GM11168 (cell line): ENCODE data around the gene PADI1.

Experiments used
- in situ Hi-C: fragments of 300-500 bp; cut with MboI; formaldehyde crosslinking; loops from one replicate; pipeline ENCODE4 v1.12.0; 2022; ENCODE audit warnings: low sequenced_read_pairs; ENCODE audit not compliant: unreplicated experiment

PADI1 gene

DNA sequence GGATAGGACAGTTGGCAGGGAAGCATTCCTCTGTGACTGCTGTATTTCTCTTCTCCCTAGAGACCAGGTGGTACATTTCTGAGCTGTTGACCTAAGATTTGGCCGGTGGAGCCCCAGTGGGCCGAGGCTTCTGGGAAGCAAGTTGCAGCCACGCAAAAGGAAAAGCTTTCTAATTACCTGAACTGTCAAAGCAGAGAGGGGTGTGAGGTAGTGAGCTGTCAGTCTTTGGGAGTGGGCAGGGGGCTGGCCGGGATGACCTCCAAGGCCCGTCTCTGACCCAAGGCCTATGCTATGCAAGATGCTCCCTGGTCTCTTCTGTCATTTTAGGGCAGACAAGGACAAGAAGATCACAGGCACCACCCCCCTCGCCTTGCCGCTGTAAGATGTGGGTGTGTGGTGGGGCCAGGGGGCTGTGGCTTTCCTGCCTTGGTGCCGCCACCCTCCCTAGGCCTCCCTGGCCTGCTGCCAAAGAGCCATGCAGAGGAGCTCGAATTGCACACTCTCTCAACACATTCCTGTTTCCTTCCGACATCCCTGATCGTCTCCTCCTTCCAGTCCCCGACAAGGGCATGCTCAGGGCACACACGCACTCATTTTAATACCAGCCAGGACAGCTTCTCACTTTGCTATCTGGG lies 7.7 kb downstream of the PADI1 start:
- in situ Hi-C loops, result no loop called here

DNA sequence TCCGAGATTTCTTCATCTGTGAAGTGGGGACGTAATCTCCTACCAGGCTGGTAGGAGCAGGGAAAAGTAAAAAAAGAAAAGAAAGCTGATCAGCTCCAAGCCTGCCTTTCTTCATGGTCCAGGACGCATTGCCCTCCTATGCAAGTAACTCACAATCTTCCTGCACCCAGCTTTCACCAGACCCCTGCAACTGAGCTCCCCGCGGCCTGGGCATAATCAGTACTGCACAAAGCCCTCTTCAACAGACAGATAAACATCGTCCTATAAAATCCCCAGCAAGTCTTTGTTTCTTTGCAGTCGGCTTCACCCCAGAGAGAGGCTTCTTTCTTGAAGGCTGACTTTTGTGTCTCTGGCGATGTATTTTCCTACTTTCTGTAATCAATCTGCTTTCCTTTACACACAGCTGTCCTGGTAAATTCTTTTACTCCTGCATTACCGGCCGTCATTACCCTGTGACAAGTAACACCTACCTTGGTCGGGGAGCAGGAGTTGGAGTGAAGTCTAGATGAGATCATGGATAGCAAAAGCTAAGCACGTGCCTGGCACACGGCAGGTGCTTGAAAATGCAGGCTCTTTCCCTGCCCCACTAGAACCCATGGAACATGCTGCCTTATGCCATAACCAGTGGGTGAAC lies 8.3 kb downstream of the PADI1 start:
- in situ Hi-C loops, result no loop called here

DNA sequence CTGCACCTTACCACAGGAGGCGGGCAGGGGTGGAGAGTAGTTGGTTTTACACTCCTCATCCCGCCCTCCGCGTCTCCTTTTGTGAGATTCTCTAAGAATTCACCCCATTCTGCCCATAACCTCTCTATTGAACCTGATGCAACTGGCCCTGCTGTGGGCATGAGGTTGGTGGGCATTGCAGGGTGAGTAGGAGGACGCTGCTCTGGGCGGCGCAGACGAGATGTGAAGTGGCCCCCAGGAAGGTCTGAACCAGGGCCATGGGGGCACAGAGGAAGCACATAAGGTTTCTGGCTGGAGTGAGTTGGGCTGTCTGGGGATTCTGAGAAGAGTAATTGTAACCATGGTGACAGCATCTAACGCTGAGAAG lies 8.8 kb downstream of the PADI1 start:
- in situ Hi-C loops, result no loop called here

DNA sequence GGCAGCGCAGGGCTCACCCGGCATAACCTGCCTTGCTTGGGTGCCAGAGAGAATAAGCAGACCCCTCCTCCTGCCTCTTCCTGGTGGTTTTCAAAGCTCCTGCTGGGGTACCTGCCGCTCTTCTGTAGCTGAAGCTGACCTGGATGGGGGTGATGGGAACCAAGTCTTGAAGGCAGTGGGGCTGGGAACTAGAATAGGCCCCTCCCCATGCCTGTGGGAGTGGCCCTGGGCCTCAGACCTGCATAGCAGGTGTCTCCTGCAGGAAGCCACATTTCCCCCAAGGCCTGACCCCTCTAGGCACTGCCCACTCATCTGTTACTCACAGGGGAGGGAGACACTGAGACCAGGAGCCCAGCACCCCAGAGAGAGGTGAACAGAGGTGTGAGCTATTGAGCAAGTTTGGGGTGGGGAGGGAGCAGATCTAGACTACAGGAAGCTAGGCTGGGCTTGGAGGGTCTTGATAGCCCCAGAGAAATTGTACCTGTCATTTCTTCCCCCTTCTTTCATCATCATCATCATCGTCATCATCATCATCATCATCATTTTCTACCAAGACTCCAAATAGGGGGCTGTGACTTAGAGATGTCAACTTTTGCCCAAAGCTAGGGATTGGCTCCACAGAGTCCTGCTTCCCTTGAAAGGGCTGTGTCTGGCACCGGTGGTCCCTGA lies 10.1 kb downstream of the PADI1 start:
- in situ Hi-C loops, result no loop called here

DNA sequence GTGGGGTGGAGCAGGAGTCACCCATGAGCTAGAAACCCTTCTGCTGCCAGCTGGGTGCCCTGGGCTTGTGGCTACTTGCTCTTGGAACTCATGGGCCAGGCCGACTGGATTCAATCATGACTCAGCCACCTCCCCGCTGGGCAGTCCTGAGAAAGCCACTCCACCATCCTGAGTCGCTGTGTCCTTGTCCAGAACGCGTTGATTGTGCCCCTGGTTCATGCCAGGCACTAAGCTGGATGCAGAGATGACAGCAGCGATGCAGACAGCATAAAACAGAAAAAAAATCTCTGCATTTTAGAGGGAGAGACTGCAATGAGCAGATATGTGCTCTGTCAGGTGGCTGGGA lies 10.6 kb downstream of the PADI1 start:
- in situ Hi-C loops, result no loop called here

DNA sequence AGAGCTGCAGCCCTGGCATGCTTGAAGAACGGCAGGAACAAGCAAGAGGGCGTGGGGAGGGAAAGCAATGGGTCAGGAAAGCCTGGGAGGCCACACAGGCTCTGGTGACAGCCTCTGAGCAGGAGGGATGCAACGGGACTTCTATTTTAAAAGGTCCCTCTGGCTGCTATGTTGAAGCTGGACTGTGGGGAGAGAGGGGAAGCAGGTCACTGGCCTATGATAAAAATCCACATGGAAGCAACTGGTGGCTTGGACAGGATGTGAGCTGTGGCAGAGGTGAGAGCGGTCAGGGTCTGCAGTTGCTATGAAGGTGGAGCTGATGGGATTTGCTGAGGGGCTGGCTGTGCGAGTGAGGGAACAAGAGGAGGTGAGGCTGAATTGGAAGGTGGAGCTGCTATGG lies 11.2 kb downstream of the PADI1 start:
- in situ Hi-C loops, result no loop called here

DNA sequence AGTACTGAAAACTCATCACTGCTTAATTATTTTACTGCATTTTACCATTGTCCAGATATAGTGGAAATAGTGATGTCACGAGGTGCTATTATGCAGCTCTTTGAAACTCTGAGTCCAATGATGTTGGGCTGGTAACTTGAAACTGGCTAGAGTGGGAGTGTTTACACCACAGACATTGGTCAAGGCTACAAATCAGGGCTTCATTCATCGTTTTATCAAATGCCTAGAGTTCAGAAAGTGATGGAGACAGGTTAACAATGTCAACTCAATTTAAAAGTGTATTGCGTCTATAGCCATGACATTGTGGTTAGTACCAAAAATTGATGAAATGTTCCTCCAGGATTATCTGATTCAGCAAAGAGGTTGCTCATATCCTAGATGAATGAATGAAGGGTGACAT lies 12.7 kb downstream of the PADI1 start:
- in situ Hi-C loops, result no loop called here

DNA sequence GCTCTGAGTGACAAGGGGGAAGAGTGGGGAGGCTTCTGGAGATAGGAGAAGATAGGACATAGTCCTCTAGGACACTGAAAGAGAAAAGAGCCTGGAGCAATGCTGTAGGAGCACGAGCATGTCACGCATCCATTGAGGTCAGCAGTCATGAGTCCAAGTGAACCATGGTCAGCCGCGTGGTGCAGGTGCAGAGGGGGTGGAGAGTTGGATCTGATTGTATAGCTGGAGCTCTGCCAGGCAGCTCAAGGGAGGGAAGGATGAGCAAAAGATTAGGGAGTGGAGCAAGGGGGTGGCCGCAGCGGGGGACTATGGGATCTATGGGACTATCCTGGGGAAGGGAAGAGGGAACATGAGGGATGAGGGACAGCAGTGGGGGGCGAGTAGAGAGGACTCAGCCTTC lies 14.0 kb downstream of the PADI1 start:
- in situ Hi-C loops, result no loop called here

DNA sequence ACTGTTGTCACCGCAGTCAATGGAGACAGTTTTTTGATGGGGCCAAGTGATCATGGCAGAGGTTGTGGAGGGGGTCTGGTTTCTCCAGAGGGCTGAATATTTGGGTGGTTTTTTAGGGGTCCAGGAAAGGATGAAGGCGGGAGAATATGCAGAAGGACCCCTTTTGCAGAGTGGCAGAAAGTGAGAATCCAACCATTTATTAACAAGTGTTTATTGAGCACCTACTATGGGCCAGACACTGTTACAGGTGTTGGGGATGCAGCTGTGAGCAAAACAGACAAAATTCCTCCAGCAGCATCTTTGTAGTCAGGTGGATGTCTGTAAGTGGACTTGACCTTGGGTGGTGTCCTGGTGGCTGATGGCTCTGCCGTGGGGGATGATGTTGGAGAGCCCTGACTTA lies 15.4 kb downstream of the PADI1 start:
- in situ Hi-C loops, result no loop called here

DNA sequence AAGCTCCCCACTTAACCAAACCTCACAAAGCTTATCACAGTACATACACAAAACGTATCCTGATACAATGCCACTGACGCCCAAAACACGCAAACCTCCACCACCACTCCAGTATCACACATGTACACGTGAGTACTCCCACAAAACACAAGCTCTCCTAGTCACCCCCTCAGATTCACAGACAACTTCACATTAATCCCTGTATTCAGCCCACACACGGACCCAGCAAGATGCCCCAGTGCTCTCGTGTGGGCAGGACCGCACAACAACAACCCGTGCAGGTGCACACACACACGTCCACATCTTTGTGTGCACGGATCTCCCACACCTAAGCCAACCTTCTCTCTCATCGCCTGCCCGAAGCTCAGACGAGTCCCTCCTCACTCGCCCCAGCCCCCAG lies 17.6 kb downstream of the PADI1 start:
- in situ Hi-C loops, result no loop called here

DNA sequence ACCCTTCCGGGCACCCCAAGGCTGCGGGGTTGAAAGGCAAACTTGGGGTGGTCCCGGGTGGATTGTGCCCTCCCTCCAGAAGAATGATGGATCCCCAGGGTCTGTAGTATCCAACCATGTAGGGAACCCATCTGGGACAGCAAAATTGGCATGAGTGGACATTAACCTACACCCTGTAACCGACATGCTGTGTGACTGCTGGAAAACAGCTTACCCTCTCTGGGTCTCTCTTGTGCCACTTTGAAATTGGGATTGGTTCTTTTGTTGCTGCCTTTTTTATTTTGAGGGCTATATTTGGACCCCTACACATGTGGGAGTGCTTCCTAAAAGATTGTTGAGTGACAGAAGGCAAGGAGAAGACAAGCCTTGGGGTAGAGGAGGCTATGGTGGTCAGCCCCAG lies 19.5 kb downstream of the PADI1 start:
- in situ Hi-C loops, result no loop called here

DNA sequence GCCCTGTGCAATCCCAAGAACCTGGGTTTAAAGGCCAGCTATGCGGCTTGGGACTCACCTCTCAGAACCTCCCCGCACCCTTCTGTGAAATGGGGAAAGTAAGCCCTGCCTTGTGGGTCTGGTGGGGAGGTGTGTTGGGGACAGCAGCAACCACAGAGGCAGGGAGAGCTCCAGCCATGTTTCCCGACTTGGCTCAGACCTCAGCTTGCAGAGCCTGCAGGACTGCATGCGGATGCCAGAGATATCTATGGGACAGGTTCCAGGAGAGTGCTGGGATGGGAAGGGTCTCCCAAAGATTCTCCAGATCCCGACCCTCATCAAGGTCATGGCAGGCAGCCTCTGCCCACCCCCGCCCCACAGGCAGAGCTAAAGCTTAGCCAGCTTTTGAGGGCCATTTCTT lies 20.2 kb downstream of the PADI1 start:
- in situ Hi-C loops, result no loop called here

DNA sequence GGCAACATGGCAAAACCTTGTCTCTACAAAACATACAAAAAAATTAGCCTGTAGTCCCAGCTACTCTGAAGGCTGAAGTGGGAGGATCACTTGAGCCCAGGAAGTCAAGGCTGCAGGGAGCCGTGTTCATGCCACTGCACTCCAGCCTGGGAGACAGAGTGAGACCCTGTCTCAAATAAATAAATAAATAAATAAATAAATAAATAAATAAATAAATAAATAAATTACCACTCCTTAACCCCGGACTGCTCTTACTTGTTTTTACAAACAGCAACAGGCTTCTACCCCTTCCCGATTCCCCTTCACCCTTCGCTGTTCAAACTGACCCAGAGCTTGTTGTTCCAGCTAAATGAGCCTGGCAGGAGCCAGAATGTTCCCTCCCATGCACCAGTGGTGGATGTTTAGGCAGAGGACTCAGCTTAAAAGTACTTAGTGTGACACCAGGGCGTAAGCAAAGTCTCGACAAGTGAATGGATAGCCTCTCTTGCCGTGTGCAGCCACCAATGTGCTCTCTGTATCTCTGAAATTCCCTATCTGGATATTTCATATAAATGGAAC lies 22.5 kb downstream of the PADI1 start:
- in situ Hi-C loops, result no loop called here

DNA sequence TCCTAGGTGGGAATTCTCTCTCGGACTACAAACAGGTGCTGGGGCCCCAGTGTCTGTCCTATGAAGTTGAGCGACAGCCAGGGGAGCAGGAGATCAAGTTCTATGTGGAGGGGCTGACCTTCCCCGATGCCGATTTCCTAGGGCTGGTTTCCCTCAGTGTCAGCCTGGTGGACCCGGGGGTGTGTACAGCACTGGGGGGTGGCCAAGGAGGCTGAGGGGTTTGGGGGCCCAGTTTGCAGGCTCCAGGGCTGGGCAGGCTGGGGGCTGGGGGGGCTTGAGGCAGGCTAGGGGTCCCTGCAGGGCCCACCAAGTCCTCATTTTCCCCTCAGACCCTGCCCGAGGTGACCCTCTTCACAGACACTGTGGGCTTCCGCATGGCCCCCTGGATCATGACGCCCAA lies 23.7 kb downstream of the PADI1 start:
- in situ Hi-C loops, result no loop called here

DNA sequence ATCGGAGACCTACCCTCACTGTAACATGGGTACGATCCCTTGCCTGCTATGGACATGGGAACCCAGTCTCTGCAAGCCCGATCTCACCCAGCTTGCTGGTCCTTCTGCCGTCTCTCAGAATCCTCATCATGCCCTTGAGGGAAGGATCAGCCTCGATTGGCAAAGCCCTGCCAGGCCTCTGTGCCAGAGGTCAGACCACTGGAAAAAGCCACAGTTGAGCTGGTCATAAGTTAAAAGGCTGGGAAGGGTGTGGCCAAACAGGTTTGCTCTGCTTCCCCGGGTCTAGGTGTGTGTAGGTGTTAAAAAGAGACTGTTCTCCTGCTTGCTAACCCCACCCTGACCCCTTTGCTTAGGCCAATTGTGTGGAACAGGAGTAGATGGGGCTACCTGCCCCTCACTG lies 24.5 kb downstream of the PADI1 start:
- in situ Hi-C loops, result no loop called here

DNA sequence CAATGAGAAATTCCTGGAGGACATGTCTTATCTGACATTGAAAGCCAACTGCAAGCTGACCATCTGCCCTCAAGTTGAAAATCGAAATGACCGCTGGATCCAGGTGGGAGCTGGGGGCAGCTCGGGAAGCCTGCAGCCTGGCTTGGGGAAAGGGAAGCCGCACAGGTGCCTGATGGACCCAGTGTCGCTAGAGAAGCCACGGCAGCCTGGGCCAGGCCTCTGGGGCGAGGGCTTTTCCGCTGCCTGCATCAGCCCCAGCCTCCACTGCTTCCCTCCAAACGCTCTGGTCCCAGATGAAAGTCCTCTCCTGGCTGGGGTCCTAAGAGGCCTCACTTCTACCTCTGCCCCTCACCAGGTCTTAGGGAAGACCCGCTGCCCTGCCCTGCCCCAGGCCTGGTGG lies 25.2 kb downstream of the PADI1 start:
- in situ Hi-C loops, result loop anchor here (5.0 kb wide), 1 partner anchor 103 kb away; no protein-coding TSS in a partner anchor

DNA sequence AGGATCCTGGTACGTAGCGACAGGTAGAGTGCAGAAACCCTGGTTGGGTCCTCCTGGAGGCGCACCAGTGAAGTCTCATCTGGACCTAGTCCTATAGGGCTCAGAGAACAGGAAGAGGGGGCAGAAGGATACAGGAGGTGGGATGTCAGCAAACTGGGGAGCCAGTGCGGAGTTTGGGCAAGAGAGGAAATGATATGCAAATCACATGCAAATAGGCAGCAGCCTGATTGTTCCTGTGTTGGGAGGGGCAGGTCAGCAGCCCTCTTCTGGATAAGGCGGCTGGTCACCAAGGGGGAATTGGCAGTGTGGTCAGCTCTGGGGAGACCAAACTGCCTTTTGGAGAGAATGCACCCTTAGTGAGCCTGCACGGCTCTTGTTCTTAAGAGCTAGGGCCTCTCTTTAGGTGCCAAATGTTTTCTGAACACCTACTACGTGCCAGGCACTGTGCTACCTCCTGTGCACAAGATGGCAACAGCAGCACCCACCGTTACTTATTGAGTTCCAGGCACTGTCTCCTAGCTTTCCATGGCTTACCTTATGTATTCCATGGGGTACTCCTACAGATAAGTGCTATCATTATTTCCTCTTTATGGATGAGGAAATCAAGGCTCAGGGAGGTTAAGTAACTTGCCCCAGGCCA lies 25.9 kb downstream of the PADI1 start:
- in situ Hi-C loops, result loop anchor here (5.0 kb wide), 1 partner anchor 103 kb away; no protein-coding TSS in a partner anchor

DNA sequence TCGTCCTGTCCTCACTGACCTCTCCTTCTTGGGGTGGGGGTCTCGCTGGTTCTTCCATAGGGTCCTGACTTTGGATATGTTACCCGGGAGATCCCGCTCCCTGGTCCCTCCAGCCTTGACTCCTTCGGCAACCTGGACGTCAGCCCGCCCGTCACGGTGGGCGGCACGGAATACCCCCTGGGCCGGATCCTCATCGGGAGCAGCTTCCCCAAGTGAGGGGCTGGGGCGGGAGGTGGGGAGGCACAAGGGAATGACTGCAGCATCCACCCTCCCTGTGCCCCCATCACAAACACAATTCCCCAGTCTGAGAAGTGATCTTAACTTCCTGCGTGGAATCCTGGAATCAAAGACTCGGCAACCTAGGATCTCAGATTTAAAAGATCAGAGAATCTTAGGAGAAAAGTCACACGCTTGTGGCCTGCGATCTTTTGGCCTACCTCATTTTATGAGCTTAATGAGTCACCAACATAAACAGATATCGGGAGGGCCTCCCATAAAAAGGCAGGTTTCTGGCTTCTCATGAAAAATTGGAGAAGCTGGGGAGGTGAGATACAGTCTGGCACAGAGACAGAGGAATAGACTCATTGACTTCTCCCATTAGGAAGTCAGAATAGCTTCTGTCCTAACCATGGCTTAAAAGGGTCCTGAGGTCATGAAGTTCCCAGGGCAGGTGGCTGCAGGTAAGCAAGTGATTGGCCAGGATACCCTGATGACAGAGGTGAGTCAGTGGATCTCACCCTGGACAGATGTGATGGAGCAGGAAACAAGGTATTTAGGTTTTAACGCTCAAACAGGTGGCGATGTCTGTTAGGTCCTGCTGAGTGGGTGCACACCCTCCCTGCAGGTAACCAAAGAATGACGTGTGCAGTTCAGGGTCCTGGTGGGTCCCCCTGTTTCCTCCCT lies 28.1 kb downstream of the PADI1 start:
- in situ Hi-C loops, result loop anchor here (5.0 kb wide), 1 partner anchor 106 kb away; no protein-coding TSS in a partner anchor

DNA sequence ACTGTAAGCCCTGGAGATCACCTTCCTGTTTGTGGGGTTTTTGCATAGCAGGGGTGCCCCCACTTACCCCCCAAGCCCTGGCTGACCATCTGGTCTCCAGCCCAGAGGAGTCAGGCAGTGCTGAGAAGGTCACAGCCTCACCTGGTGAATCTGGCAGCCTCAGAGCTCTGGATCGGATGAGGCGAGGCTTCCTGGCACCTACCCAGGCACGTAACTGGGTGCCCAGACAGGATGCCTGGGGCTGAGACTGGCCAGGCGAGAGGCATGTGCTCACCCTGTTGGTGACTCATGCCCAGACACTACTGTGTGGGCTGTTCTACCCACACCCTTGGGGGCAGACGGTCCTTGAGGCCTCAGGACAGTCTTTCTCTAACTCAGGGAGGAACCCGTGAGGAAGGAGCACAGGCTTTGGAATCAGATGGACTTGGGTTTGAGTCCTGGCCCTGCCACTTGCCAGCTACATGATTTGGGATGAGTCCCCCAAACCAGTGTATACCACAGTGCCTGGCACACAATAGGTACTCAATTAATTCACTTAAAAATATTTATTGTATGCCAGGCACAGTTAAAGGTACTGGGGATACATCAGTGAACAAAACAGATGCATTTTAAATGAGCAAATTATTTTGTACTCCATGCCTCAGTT lies 28.9 kb downstream of the PADI1 start:
- in situ Hi-C loops, result loop anchor here (5.0 kb wide), 1 partner anchor 106 kb away; no protein-coding TSS in a partner anchor
